Vagina (tissue), 2 donors: ENCODE data around the gene SRD5A1. TPM values are rescaled to one million over a fixed set of nuclear protein-coding genes. Genes with fewer than 3 reads are reported as not detected.

ENCODE experiments used
- DNase-seq, 2 donors: peaks; one replicate each; pipeline ENCODE4 v3.0.0-alpha.2; 2017; ENCODE audit errors: extremely low spot score in 2 of 2
- H3K27ac ChIP-seq: fragments of 200-600 bp; sonication (generic); one replicate; pipeline ENCODE4 v1.5.1; 2019
- H3K27me3 ChIP-seq: fragments of 200-600 bp; sonication (generic); one replicate; pipeline ENCODE4 v1.5.1; 2019
- H3K36me3 ChIP-seq, 2 donors: fragments of 200-600 bp; sonication (generic); one replicate each; pipeline ENCODE4 v1.5.1; 2017 to 2019
- H3K4me1 ChIP-seq: fragments of 200-600 bp; sonication (generic); one replicate; pipeline ENCODE4 v1.5.1; 2019
- H3K4me3 ChIP-seq, 2 donors: fragments of 200-600 bp; sonication (generic); 1 replicate in 1 of 2; 2 replicates in 1 of 2; pipeline ENCODE4 v1.5.1; 2016 to 2019
- H3K9me3 ChIP-seq: fragments of 200-600 bp; sonication (generic); one replicate; pipeline ENCODE4 v1.5.1; 2019
- POLR2A ChIP-seq, 2 donors: fragments of 450-650 bp; IDR thresholded peaks; one replicate each; pipeline ENCODE4 v1.6.1; 2017; ENCODE audit warnings: antibody characterized with exemption in 2 of 2, mild to moderate bottlenecking in 2 of 2, moderate library complexity in 2 of 2
- POLR2AphosphoS5 ChIP-seq, 2 donors: sonication (generic); formaldehyde crosslinking; IDR thresholded peaks; one replicate each; pipeline ENCODE4 v1.9.0; 2017; ENCODE audit warnings: antibody characterized with exemption in 2 of 2, mild to moderate bottlenecking in 2 of 2, low read depth in 1 of 2; ENCODE audit not compliant: insufficient read depth in 1 of 2
- intact Hi-C: fragments of 100-400 bp; cut with DNase I; formaldehyde crosslinking; loops from one replicate; pipeline ENCODE4 v1.15.1; 2023
- total RNA-seq: library from RNA; depleted of rRNA; stranded (reverse); fragments of >200 nt; gene quantifications from one replicate; pipeline ENCODE4 v1.2.3, GENCODE V29; 2016
- TF ChIP-seq, protein P1 (sequence below), 3 experiments: fragments of 450-650 bp in 2 of 3; fragments of 200-600 bp in 1 of 3; sonication (generic) in 1 of 3; IDR thresholded peaks; one replicate each; pipeline ENCODE4 v1.5.1; 2017 to 2019; ENCODE audit warnings: antibody characterized with exemption in 3 of 3, mild to moderate bottlenecking in 2 of 3, moderate library complexity in 2 of 3

Gene SRD5A1
- total RNA-seq, 1 donor from 2014 or later = 45.4 TPM

DNA sequence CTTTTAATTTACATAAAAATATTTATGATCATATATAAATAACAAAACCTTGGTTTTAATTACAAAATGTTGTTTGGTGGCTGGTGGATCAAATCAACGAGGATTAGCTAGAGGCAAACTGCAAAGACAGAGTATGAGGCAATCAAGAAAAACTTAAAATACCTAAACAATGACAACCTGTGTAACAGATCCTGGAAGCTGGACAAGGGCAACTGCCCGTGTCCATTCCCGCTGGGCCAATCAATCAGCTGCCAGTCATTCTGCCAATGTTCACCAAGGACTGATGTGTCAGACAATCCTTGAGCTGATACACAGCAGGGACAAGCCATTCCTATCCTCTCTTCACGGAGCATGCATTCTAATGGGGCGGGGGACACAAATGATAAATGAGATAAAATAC, 76.8 kb downstream of the SRD5A1 start:
- no peak for DNase-seq
- H3K4me1 ChIP-seq = peaks cover 17% of the 10 kb centered on the region
- intact Hi-C loops = no loop called here
- H3K9me3 ChIP-seq = no peaks in the 10 kb centered on the region
- H3K36me3 ChIP-seq = no peaks in the 10 kb centered on the region
- no peak overlapping the region for H3K27ac ChIP-seq
- no peak overlapping the region for H3K4me3 ChIP-seq
- no peaks in the 10 kb centered on the region for H3K27me3 ChIP-seq
- TF ChIP-seq, protein P1, sequence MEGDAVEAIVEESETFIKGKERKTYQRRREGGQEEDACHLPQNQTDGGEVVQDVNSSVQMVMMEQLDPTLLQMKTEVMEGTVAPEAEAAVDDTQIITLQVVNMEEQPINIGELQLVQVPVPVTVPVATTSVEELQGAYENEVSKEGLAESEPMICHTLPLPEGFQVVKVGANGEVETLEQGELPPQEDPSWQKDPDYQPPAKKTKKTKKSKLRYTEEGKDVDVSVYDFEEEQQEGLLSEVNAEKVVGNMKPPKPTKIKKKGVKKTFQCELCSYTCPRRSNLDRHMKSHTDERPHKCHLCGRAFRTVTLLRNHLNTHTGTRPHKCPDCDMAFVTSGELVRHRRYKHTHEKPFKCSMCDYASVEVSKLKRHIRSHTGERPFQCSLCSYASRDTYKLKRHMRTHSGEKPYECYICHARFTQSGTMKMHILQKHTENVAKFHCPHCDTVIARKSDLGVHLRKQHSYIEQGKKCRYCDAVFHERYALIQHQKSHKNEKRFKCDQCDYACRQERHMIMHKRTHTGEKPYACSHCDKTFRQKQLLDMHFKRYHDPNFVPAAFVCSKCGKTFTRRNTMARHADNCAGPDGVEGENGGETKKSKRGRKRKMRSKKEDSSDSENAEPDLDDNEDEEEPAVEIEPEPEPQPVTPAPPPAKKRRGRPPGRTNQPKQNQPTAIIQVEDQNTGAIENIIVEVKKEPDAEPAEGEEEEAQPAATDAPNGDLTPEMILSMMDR (IDR thresholded peaks at IDR 0.05) = no peak
- TF ChIP-seq POLR2A (IDR thresholded peaks at IDR 0.05) (no peak), POLR2AphosphoS5 (IDR thresholded peaks at IDR 0.05; ENCODE audit: insufficient read depth in 1 of 2, low read depth in 1 of 2) (no peak)

DNA sequence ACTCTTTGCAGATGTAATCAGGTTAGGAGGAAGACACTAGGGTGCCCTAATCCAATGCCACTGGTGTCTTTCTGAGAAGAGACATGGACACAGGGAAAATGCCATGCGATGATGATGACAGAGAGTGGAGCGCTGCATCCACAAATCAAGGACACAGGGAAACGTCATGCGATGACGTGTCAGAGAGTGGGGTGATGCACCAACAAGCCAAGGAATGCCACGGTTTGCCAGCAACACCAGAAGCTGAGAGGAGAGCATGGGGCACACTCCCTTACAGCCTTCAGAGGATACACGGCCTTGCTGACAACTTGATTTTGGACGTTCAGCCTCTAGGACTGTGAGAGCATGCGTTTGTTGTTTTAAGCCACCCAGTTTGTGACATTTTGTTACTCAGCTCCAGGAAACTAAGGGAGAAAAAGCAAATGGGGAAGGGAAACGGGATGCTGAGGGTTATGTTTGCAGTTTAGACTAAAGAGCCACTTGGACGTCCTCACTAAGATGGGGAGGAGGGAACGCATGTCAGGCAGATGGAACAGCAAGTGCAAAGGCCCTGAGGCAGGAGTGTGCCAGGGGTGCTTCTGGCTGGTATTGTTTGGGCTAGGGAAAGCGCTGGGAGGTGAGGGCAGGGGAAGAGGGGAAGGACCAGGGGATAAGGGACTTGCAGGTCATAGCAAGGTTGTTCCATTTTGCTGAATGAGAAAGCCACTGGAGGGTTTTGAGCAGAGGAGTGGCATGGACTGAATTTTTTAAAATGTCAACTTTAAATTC, 77.5 kb downstream of the SRD5A1 start:
- Histone ChIP-seq H3K27me3 (no peaks in the 10 kb centered on the region), H3K4me3 (no peak overlapping the region), H3K4me1 (peaks cover 20% of the 10 kb centered on the region), H3K36me3 (no peaks in the 10 kb centered on the region), H3K9me3 (no peaks in the 10 kb centered on the region), H3K27ac (no peak overlapping the region)
- peak in 1 of 2 donors; percentile 64 for DNase-seq
- no peak for TF ChIP-seq POLR2AphosphoS5 (IDR thresholded peaks at IDR 0.05; ENCODE audit: insufficient read depth in 1 of 2, low read depth in 1 of 2)
- no peak for TF ChIP-seq POLR2A (IDR thresholded peaks at IDR 0.05)
- TF ChIP-seq, protein P1 (IDR thresholded peaks at IDR 0.05) = no peak
- intact Hi-C loops = no loop called here

DNA sequence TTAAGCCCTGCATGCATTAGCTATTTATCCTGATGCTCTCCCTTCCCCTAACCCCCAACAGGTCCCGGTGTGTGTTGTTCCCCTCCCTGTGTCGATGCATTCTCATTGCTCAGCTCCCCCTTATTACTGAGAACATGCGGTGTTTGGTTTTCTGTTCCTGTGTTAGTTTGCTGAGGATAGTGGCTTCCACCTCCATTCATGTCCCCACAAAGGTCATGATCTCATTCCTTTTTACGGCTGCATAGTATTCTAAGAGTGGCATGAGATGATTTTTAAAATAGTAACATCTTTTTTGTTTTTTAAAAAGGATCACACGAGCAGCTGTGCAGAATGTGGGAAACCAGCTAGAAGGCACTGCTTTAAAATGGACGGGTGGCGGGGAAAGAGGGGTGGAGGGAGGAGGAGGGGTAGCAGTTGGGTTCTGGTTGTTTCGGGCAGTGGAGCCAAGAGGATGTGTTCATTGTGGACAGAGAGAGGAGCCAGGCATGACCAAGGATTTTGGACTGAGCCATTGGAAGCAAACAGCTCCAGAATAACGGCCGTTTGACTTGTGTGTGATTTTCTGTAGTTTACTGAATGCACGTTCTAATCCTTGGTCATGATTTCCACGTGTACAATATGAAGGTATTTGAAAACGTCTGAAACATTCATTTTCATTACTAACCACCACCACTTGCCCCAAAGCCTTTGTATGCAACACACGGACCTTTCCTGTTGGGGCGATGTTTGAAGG, 78.3 kb downstream of the SRD5A1 start:
- intact Hi-C loops = no loop called here
- Histone ChIP-seq H3K36me3 (no peaks in the 10 kb centered on the region), H3K4me1 (peaks cover 28% of the 10 kb centered on the region), H3K9me3 (no peaks in the 10 kb centered on the region), H3K27ac (peak overlapping the region; percentile 96), H3K4me3 (peak overlapping the region; percentile 58 to 74), H3K27me3 (no peaks in the 10 kb centered on the region)
- TF ChIP-seq POLR2AphosphoS5 (IDR thresholded peaks at IDR 0.05; ENCODE audit: insufficient read depth in 1 of 2, low read depth in 1 of 2) (no peak), POLR2A (IDR thresholded peaks at IDR 0.05) (no peak)
- TF ChIP-seq, protein P1 (IDR thresholded peaks at IDR 0.05) = no peak
- DNase-seq = peak in 1 of 2 donors; percentile 77

DNA sequence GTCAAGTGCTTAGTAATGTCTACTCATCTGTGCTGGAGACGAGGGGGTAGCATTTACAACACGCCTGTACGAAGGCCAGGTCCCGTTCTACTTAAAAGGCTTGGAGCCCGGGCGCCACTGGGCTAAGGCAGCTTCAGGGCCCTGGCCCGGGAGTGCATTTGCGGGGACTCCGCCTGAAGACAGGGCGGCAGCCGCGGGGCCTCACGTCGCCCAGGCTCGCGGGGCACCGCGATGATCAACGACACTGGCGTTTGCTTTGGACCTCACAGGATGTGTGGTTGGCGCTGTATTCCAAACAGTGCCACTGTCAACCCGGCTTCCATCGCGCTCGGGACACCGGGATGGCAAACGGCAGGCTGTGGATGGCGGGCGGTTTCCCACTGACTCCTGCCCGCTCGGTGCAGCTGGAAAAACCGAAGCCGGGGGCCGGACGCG, 78.9 kb downstream of the SRD5A1 start:
- DNase-seq = peak in 1 of 2 donors; percentile 95
- Histone ChIP-seq H3K36me3 (no peaks in the 10 kb centered on the region), H3K27me3 (no peaks in the 10 kb centered on the region), H3K27ac (peak overlapping the region; percentile 96), H3K9me3 (no peaks in the 10 kb centered on the region), H3K4me3 (peak overlapping the region; percentile 58 to 74), H3K4me1 (peaks cover 34% of the 10 kb centered on the region)
- intact Hi-C loops = no loop called here
- TF ChIP-seq POLR2AphosphoS5 (IDR thresholded peaks at IDR 0.05; ENCODE audit: insufficient read depth in 1 of 2, low read depth in 1 of 2) (peak in 1 of 2 donors; percentile 46), POLR2A (IDR thresholded peaks at IDR 0.05) (no peak)
- TF ChIP-seq, protein P1 (IDR thresholded peaks at IDR 0.05) = no peak
